ENCODE measurements around the gene BCAS3. TPM values are rescaled to one million over a fixed set of nuclear protein-coding genes. Genes with fewer than 3 reads are reported as not detected.
"Not testable (repeated sequence)": the region's sequence is repeated elsewhere in the genome, so short reads cannot be mapped to it uniquely, and the experiment has no call there.

Gene BCAS3
- total and polyA plus RNA-seq, 5 donors from 2014 or later, result 29.7 to 59.1 (median 33.9) TPM

DNA sequence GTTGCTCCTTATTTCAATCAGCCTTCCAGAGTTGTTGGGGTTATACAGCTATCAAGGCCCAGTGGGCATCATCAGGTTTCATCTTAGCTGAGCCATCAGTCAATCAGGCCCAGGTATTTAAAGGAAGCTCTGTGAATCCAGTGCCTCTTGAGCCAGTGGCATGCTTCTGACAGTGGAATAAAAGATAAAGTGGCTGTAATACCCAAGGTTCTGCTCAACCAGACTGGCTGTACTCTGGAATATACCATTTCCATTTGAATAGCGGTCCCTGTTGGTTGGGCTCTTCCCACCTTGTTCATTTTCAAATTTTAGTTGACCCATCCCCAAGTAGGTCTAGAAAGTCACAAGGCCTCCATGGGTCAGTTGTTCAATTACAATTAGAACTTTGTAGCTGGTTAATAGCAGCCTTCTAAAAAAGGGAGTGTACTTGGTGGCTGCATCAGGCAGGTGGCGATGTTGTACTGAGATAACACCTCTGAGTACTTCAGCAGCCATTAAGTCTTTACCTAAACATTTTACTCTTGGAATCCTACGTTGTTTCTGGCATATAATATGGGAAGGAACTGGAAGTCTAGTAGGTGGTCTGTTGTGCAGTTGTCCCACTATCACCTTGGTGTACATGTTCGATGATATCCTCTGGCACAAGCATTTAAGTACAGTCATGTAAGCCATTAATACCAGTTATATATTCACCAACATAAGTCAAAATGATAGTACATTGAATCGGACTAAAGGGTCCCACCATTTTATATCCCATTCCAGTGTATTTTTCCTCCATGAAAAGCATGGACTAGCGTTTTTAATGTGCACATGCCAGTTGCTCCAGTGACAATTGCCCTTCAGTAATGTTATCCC, 294.1 kb downstream of the BCAS3 start:
- no peaks in the 10 kb centered on the region for H3K4me1 ChIP-seq (ENCODE audit: control insufficient read depth, insufficient read depth, low read length, poor library complexity, severe bottlenecking)
- H3K36me3 ChIP-seq (ENCODE audit: control insufficient read depth, insufficient read depth, low read length), result no peaks in the 10 kb centered on the region
- no peaks in the 10 kb centered on the region for H3K27me3 ChIP-seq (ENCODE audit: control insufficient read depth, insufficient read depth, low read length)
- H3K9me3 ChIP-seq (ENCODE audit: control insufficient read depth in 2 of 2, low read length in 2 of 2), result peaks cover 5 to 6% of the 10 kb centered on the region in 2 experiments
- H3K27ac Mint-ChIP-seq, result peak overlapping the region in 1 of 3 donors; percentile 23
- no peak overlapping the region for H3K27ac ChIP-seq (ENCODE audit: insufficient read depth, low read length, poor library complexity, severe bottlenecking)
- H3K36me3 Mint-ChIP-seq, result peaks cover 6% of the 10 kb centered on the region
- DNase-seq, result peak; percentile 13 to 61 (median 35)
- ATAC-seq (ENCODE audit: low read depth in 2 of 2), result peak; percentile 37 to 43
- H3K27me3 Mint-ChIP-seq, result no peaks in the 10 kb centered on the region
- no peak overlapping the region for H3K4me3 ChIP-seq (ENCODE audit: low read depth, low read length)
- H3K4me3 Mint-ChIP-seq, result no peak overlapping the region
- peaks cover 0 to 4% (median 0%) of the 10 kb centered on the region in 4 donors for H3K4me1 Mint-ChIP-seq
- peaks cover 0 to 13% (median 4%) of the 10 kb centered on the region in 7 donors for H3K9me3 Mint-ChIP-seq

- DNase-seq; H3K36me3 Mint-ChIP-seq; H3K27ac Mint-ChIP-seq; H3K27me3 Mint-ChIP-seq; H3K4me3 Mint-ChIP-seq; H3K9me3 ChIP-seq (ENCODE audit: control insufficient read depth in 2 of 2, low read length in 2 of 2); H3K27me3 ChIP-seq (ENCODE audit: control insufficient read depth, insufficient read depth, low read length); H3K36me3 ChIP-seq (ENCODE audit: control insufficient read depth, insufficient read depth, low read length); ATAC-seq (ENCODE audit: low read depth in 2 of 2); H3K9me3 Mint-ChIP-seq; H3K4me1 ChIP-seq (ENCODE audit: control insufficient read depth, insufficient read depth, low read length, poor library complexity, severe bottlenecking); H3K4me1 Mint-ChIP-seq; H3K27ac ChIP-seq (ENCODE audit: insufficient read depth, low read length, poor library complexity, severe bottlenecking); H3K4me3 ChIP-seq (ENCODE audit: low read depth, low read length): not testable (repeated sequence)
Measured at GRCh38 chr17:60976861-60977260, 299.2 kb downstream of the BCAS3 start.

GRCh38 chr17:60989379-60989778, 311.7 kb downstream of the BCAS3 start:
- no peak overlapping the region for H3K27ac ChIP-seq (ENCODE audit: insufficient read depth, low read length, poor library complexity, severe bottlenecking)
- H3K27me3 ChIP-seq (ENCODE audit: control insufficient read depth, insufficient read depth, low read length), result no peaks in the 10 kb centered on the region
- no peaks in the 10 kb centered on the region for H3K4me1 ChIP-seq (ENCODE audit: control insufficient read depth, insufficient read depth, low read length, poor library complexity, severe bottlenecking)
- H3K4me3 ChIP-seq (ENCODE audit: low read depth, low read length), result no peak overlapping the region
- peaks cover 19% of the 10 kb centered on the region for H3K36me3 Mint-ChIP-seq
- no peak overlapping the region for H3K27ac Mint-ChIP-seq
- no peaks in the 10 kb centered on the region for H3K27me3 Mint-ChIP-seq
- peaks cover 0 to 5% (median 0%) of the 10 kb centered on the region in 4 donors for H3K4me1 Mint-ChIP-seq
- H3K9me3 ChIP-seq (ENCODE audit: control insufficient read depth in 2 of 2, low read length in 2 of 2), result no peaks in the 10 kb centered on the region
- DNase-seq (no peak), ATAC-seq (ENCODE audit: low read depth in 2 of 2) (no peak)
- H3K9me3 Mint-ChIP-seq, result no peaks in the 10 kb centered on the region
- H3K36me3 ChIP-seq (ENCODE audit: control insufficient read depth, insufficient read depth, low read length), result peaks cover 4% of the 10 kb centered on the region
- H3K4me3 Mint-ChIP-seq, result no peak overlapping the region

DNA sequence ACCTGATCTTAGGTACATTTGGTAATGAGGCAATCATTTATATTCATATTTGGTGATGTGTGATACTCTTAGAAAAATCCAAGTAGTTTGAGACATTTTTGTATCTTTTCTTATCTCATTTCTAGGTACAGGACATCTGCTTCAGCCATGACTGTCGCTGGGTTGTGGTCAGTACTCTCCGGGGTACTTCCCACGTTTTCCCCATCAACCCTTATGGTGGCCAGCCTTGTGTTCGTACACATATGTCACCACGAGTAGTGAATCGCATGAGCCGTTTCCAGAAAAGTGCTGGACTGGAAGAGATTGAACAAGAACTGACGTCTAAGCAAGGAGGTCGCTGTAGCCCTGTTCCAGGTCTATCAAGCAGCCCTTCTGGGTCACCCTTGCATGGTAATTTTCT, 312.2 kb downstream of the BCAS3 start:
- no peaks in the 10 kb centered on the region for H3K9me3 Mint-ChIP-seq
- Histone ChIP-seq H3K27me3 (ENCODE audit: control insufficient read depth, insufficient read depth, low read length) (no peaks in the 10 kb centered on the region), H3K27ac (ENCODE audit: insufficient read depth, low read length, poor library complexity, severe bottlenecking) (no peak overlapping the region), H3K4me3 (ENCODE audit: low read depth, low read length) (no peak overlapping the region), H3K36me3 (ENCODE audit: control insufficient read depth, insufficient read depth, low read length) (peaks cover 4% of the 10 kb centered on the region), H3K4me1 (ENCODE audit: control insufficient read depth, insufficient read depth, low read length, poor library complexity, severe bottlenecking) (no peaks in the 10 kb centered on the region), H3K9me3 (ENCODE audit: control insufficient read depth in 2 of 2, low read length in 2 of 2) (no peaks in the 10 kb centered on the region)
- peaks cover 0 to 5% (median 0%) of the 10 kb centered on the region in 4 donors for H3K4me1 Mint-ChIP-seq
- H3K4me3 Mint-ChIP-seq, result no peak overlapping the region
- H3K27me3 Mint-ChIP-seq, result no peaks in the 10 kb centered on the region
- ATAC-seq (ENCODE audit: low read depth in 2 of 2), result no peak
- peaks cover 19% of the 10 kb centered on the region for H3K36me3 Mint-ChIP-seq
- DNase-seq, result no peak
- no peak overlapping the region for H3K27ac Mint-ChIP-seq

DNA sequence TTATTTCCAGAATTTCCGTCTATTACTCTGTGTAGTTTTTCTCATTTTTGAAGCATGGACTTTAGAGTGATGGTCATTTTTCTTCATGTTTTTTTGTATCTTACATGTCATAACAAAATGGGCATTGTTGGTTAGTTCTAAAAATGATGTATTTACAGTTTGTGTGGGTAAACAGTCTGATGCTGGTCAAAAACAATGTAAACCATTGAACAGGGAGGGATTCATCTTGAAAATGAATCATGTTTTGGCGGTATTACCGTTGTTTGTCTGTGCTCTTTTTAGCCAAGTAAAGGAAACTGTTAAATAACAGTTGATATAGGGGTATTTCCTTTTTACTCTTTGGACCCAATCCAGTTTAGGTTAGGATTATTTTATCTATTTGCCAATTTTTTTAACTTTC, 315.8 kb downstream of the BCAS3 start:
- H3K4me3 Mint-ChIP-seq, result no peak overlapping the region

DNA sequence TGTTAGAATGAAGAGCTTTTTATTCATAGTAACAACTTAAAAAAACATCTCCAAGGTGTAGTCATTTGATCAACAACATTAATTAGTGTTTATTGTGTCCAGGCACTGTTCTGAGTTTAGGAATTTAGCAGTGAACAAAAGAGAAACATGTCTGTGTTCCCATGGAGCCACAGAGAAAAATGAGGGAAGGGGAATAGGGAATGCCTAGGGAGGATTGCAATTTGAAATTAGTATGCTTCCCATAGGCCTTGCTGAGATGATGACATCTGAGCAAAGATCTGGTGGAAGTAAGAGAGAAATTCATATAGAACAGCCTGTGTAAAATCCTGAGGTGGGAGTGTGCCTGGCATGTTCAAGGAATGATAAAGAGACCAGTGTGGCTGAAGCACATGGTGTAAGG, 318.0 kb downstream of the BCAS3 start:
- H3K27me3 ChIP-seq (ENCODE audit: control insufficient read depth, insufficient read depth, low read length), result no peaks in the 10 kb centered on the region
- H3K4me1 ChIP-seq (ENCODE audit: control insufficient read depth, insufficient read depth, low read length, poor library complexity, severe bottlenecking), result no peaks in the 10 kb centered on the region
- no peak overlapping the region for H3K4me3 ChIP-seq (ENCODE audit: low read depth, low read length)
- peaks cover 14% of the 10 kb centered on the region for H3K36me3 Mint-ChIP-seq
- H3K9me3 ChIP-seq (ENCODE audit: control insufficient read depth in 2 of 2, low read length in 2 of 2), result no peaks in the 10 kb centered on the region
- no peak for ATAC-seq (ENCODE audit: low read depth in 2 of 2)
- H3K36me3 ChIP-seq (ENCODE audit: control insufficient read depth, insufficient read depth, low read length), result no peaks in the 10 kb centered on the region
- no peak for DNase-seq
- H3K27me3 Mint-ChIP-seq, result no peaks in the 10 kb centered on the region
- no peak overlapping the region for H3K27ac ChIP-seq (ENCODE audit: insufficient read depth, low read length, poor library complexity, severe bottlenecking)
- H3K4me3 Mint-ChIP-seq, result no peak overlapping the region
- no peaks in the 10 kb centered on the region for H3K9me3 Mint-ChIP-seq
- H3K4me1 Mint-ChIP-seq, result peaks cover 0 to 2% (median 0%) of the 10 kb centered on the region in 4 donors
- H3K27ac Mint-ChIP-seq, result no peak overlapping the region

More for the DNA sequence above, 315.8 kb downstream of the BCAS3 start:
- ATAC-seq (ENCODE audit: low read depth in 2 of 2) (no peak), DNase-seq (no peak)
- Mint-ChIP-seq H3K4me1 (peaks cover 0 to 2% (median 0%) of the 10 kb centered on the region in 4 donors), H3K9me3 (no peaks in the 10 kb centered on the region), H3K27me3 (no peaks in the 10 kb centered on the region), H3K27ac (no peak overlapping the region), H3K36me3 (peaks cover 19% of the 10 kb centered on the region)
- Histone ChIP-seq H3K27me3 (ENCODE audit: control insufficient read depth, insufficient read depth, low read length) (no peaks in the 10 kb centered on the region), H3K36me3 (ENCODE audit: control insufficient read depth, insufficient read depth, low read length) (peaks cover 4% of the 10 kb centered on the region), H3K9me3 (ENCODE audit: control insufficient read depth in 2 of 2, low read length in 2 of 2) (no peaks in the 10 kb centered on the region), H3K27ac (ENCODE audit: insufficient read depth, low read length, poor library complexity, severe bottlenecking) (no peak overlapping the region), H3K4me3 (ENCODE audit: low read depth, low read length) (no peak overlapping the region), H3K4me1 (ENCODE audit: control insufficient read depth, insufficient read depth, low read length, poor library complexity, severe bottlenecking) (no peaks in the 10 kb centered on the region)

GRCh38 chr17:61000911-61001310, 323.3 kb downstream of the BCAS3 start:
- peaks cover 5% of the 10 kb centered on the region for H3K36me3 Mint-ChIP-seq
- Histone ChIP-seq H3K4me1 (ENCODE audit: control insufficient read depth, insufficient read depth, low read length, poor library complexity, severe bottlenecking) (no peaks in the 10 kb centered on the region), H3K9me3 (ENCODE audit: control insufficient read depth in 2 of 2, low read length in 2 of 2) (no peaks in the 10 kb centered on the region), H3K4me3 (ENCODE audit: low read depth, low read length) (no peak overlapping the region), H3K27ac (ENCODE audit: insufficient read depth, low read length, poor library complexity, severe bottlenecking) (no peak overlapping the region), H3K36me3 (ENCODE audit: control insufficient read depth, insufficient read depth, low read length) (no peaks in the 10 kb centered on the region), H3K27me3 (ENCODE audit: control insufficient read depth, insufficient read depth, low read length) (no peaks in the 10 kb centered on the region)
- DNase-seq (no peak), ATAC-seq (ENCODE audit: low read depth in 2 of 2) (no peak)
- H3K9me3 Mint-ChIP-seq, result no peaks in the 10 kb centered on the region
- H3K27ac Mint-ChIP-seq, result no peak overlapping the region
- H3K4me3 Mint-ChIP-seq, result no peak overlapping the region
- H3K4me1 Mint-ChIP-seq, result peaks cover 0 to 5% (median 3%) of the 10 kb centered on the region in 4 donors
- peaks cover 4% of the 10 kb centered on the region for H3K27me3 Mint-ChIP-seq

DNA sequence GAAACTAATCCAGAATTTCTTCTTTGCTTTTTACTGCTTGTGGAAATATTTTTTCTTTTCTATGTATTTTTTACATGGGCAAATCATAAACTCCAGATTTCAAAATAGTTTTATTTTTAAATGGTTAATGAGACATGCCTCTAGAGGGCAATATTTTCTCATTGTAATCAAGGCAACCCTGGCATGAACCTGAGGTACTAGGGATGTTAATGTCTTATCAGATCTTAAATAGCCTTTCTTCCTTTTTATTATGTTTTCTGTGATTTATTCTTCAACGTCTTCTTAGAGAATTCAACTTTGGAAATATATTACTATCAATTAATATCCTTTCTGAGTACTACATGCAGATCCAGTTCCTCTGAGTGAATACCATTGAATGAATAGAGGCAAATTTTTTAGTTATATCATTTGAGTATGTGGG, 324.7 kb downstream of the BCAS3 start:
- no peaks in the 10 kb centered on the region for H3K4me1 ChIP-seq (ENCODE audit: control insufficient read depth, insufficient read depth, low read length, poor library complexity, severe bottlenecking)
- Mint-ChIP-seq H3K4me3 (no peak overlapping the region), H3K9me3 (no peaks in the 10 kb centered on the region), H3K4me1 (peaks cover 0 to 5% (median 3%) of the 10 kb centered on the region in 4 donors), H3K27ac (no peak overlapping the region), H3K27me3 (peaks cover 4% of the 10 kb centered on the region), H3K36me3 (peaks cover 5% of the 10 kb centered on the region)
- no peak overlapping the region for H3K27ac ChIP-seq (ENCODE audit: insufficient read depth, low read length, poor library complexity, severe bottlenecking)
- H3K9me3 ChIP-seq (ENCODE audit: control insufficient read depth in 2 of 2, low read length in 2 of 2), result no peaks in the 10 kb centered on the region
- H3K4me3 ChIP-seq (ENCODE audit: low read depth, low read length), result no peak overlapping the region
- no peaks in the 10 kb centered on the region for H3K36me3 ChIP-seq (ENCODE audit: control insufficient read depth, insufficient read depth, low read length)
- ATAC-seq (ENCODE audit: low read depth in 2 of 2), result no peak
- peak in 2 of 3 donors; percentile 24 to 57 for DNase-seq
- no peaks in the 10 kb centered on the region for H3K27me3 ChIP-seq (ENCODE audit: control insufficient read depth, insufficient read depth, low read length)
